Nephron (organoid): ENCODE data around the gene PLD3.

ENCODE experiments used
- H3K27ac Mint-ChIP-seq, 3 experiments: 2 replicates each; pipeline ENCODE4 v1.8.0; 2020; ENCODE audit warnings: mixed read lengths in 3 of 3, mild to moderate bottlenecking in 2 of 3, moderate library complexity in 1 of 3
- H3K27me3 Mint-ChIP-seq: 2 replicates; pipeline ENCODE4 v1.8.0; 2021; ENCODE audit warnings: low read depth, mild to moderate bottlenecking, moderate library complexity, mixed read lengths
- H3K36me3 Mint-ChIP-seq: 2 replicates; pipeline ENCODE4 v1.8.0; 2020; ENCODE audit warnings: low read depth, mixed read lengths
- H3K4me1 Mint-ChIP-seq: 2 replicates; pipeline ENCODE4 v1.8.0; 2020; ENCODE audit warnings: mixed read lengths
- H3K4me3 Mint-ChIP-seq, 3 experiments: 2 replicates each; pipeline ENCODE4 v1.8.0; 2020; ENCODE audit warnings: mild to moderate bottlenecking in 3 of 3, mixed read lengths in 3 of 3, moderate library complexity in 2 of 3
- H3K9me3 Mint-ChIP-seq: 2 replicates; pipeline ENCODE4 v1.8.0; 2020; ENCODE audit warnings: mixed read lengths
- TF ChIP-seq, protein P1 (sequence below), 3 experiments: fragments of 200-600 bp; sonication (generic); IDR thresholded peaks; one replicate each; pipeline ENCODE4 v1.5.0; 2021; ENCODE audit warnings: antibody characterized with exemption in 3 of 3; ENCODE audit not compliant: unreplicated experiment in 3 of 3

The PLD3 gene, protein sequence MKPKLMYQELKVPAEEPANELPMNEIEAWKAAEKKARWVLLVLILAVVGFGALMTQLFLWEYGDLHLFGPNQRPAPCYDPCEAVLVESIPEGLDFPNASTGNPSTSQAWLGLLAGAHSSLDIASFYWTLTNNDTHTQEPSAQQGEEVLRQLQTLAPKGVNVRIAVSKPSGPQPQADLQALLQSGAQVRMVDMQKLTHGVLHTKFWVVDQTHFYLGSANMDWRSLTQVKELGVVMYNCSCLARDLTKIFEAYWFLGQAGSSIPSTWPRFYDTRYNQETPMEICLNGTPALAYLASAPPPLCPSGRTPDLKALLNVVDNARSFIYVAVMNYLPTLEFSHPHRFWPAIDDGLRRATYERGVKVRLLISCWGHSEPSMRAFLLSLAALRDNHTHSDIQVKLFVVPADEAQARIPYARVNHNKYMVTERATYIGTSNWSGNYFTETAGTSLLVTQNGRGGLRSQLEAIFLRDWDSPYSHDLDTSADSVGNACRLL

DNA sequence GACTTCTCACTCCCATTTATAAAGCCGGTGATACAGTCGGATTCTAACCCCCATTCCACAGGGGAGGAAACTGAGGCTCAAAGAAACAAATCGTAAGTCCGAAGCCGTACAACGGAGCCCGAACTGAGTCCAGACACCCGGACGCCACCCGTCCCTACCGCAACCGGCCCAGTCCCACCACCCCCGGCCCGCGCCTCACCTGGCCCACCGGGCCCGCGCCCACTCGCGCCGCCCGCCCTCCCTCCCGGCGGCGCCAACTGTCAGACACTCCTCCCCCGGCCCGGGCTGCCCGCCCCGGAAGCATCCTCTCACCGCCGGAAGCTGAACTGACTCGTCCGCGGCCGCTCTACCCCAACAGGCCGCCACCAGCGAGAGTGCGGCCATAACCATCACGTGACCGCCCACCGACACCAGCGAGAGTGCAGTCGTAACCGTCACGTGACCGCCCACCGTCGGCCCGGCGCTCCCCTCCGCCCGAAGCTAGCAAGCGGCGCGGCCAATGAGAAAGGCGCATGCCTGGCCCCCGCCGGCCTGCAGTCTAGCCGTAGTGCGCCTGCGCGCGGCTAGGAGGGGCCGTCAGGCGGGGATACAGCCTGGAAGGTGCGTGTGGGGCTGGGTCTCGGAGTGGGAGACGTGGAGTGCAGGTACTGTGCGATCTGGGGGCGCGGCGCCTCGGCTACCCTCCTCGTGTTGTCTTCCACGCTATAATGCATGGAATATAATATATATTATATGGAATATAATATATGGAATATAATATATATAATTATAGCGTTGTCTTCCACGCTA lies at the start of gene PLD3, which contains the start of gene C19orf47:
TSS of gene PLD3 (plus strand) at position 571 of the 789 bp plus-strand sequence. CDS start 17,789 bp downstream, outside the sequence.
TSS of gene C19orf47 (minus strand) at position 273 of the 789 bp plus-strand sequence. CDS start 6,540 bp downstream, outside the sequence.
- H3K27me3 Mint-ChIP-seq, result no peaks in the 10 kb centered on the region
- no peaks in the 10 kb centered on the region for H3K9me3 Mint-ChIP-seq
- H3K4me3 Mint-ChIP-seq, result peak within 1 kb of the TSS; percentile 93 to 96 (median 94)
- TF ChIP-seq, protein P1, sequence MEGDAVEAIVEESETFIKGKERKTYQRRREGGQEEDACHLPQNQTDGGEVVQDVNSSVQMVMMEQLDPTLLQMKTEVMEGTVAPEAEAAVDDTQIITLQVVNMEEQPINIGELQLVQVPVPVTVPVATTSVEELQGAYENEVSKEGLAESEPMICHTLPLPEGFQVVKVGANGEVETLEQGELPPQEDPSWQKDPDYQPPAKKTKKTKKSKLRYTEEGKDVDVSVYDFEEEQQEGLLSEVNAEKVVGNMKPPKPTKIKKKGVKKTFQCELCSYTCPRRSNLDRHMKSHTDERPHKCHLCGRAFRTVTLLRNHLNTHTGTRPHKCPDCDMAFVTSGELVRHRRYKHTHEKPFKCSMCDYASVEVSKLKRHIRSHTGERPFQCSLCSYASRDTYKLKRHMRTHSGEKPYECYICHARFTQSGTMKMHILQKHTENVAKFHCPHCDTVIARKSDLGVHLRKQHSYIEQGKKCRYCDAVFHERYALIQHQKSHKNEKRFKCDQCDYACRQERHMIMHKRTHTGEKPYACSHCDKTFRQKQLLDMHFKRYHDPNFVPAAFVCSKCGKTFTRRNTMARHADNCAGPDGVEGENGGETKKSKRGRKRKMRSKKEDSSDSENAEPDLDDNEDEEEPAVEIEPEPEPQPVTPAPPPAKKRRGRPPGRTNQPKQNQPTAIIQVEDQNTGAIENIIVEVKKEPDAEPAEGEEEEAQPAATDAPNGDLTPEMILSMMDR (IDR thresholded peaks at IDR 0.05; ENCODE audit: unreplicated experiment in 3 of 3), result no peak
- H3K27ac Mint-ChIP-seq, result peak within 1 kb of the TSS; percentile 31 to 87 (median 76)
- H3K4me1 Mint-ChIP-seq, result peaks cover 32% of the 10 kb centered on the region
- peaks cover 3% of the 10 kb centered on the region for H3K36me3 Mint-ChIP-seq

DNA sequence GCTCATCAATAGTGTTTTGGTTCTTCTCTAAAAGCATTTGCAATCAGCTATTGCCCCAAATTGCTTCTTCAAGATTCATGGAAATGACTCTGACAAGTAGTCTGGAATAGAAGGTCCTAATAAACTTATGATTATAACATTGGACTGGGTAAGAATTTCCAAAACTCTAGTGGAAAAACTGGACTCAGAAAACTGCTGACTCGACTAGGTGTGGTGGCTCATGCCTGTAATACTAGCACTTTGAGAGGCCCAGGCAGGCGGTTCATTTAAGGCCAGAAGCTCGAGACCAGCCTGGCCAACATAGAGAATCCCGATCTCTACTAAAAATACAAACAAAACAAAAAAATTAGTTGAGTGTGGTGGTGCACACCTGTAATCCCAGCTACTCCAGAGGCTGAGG lies 47.8 kb upstream of the PLD3 start:
- Mint-ChIP-seq H3K4me3 (no peak overlapping the region), H3K36me3 (no peaks in the 10 kb centered on the region)
- TF ChIP-seq, protein P1 (IDR thresholded peaks at IDR 0.05; ENCODE audit: unreplicated experiment in 3 of 3), result no peak

DNA sequence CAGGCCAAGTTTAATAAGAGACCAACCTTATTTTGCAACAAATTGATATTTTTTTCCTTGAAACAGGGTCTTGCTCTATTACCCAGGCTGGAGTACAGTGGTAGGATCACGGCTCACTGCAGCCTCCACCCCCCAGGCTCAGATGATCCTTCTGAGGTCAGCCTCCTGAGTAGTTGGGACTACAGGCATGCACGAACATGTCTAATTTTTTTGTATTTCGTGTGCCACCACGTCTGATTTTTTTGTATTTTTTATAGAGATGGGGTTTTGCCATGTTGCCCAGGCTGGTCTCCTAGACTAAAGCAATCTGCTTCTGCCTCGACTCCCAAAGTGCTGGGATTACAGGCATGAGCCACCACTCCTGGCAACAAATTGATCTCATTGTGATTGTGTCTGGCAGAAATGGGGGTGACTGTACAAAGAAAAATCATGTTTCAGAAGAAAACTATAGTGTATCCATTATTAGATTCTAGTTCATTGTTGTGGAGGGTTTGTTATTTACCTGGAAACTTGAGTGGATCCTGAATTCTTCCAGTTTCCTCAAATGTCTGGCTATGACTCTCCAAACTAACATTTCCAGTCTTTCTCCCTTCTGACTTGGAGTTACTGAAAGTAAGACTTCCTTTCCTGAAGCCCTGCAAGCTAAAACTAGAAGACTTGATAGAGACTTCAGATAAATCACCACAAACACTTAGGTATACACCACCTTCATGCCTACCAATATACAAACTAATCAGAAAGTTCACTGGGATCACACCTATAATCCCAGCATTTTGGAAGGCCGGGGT lies 46.1 kb upstream of the PLD3 start:
- H3K4me1 Mint-ChIP-seq, result peaks cover 16% of the 10 kb centered on the region
- H3K27ac Mint-ChIP-seq, result no peak overlapping the region
- TF ChIP-seq, protein P1 (IDR thresholded peaks at IDR 0.05; ENCODE audit: unreplicated experiment in 3 of 3), result no peak
- H3K27me3 Mint-ChIP-seq, result no peaks in the 10 kb centered on the region
- no peaks in the 10 kb centered on the region for H3K9me3 Mint-ChIP-seq
- no peaks in the 10 kb centered on the region for H3K36me3 Mint-ChIP-seq
- H3K4me3 Mint-ChIP-seq, result no peak overlapping the region

More for the DNA sequence above, 47.8 kb upstream of the PLD3 start:
- H3K27ac Mint-ChIP-seq, result no peak overlapping the region
- H3K9me3 Mint-ChIP-seq, result no peaks in the 10 kb centered on the region
- H3K4me1 Mint-ChIP-seq, result peaks cover 16% of the 10 kb centered on the region
- no peaks in the 10 kb centered on the region for H3K27me3 Mint-ChIP-seq

DNA sequence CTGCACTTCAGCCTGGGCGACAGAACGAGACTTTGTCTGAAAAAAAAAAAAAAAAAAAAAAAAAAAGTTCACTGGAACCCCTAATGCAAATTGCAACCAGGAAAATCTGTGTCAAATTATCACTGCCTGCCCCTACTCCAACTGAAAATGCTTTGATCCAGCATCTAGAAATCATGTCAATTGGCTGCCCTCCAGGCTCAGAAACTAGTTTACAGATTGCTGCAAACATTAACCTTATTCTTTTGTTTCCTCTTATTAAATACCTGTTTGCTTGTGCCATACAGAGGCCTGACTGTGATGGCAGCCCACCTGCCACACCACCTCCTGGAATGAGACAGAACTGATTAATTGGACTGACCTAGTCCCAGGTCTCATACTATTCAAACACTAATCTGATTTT lies 44.7 kb upstream of the PLD3 start:
- TF ChIP-seq, protein P1 (IDR thresholded peaks at IDR 0.05; ENCODE audit: unreplicated experiment in 3 of 3), result no peak
- Mint-ChIP-seq H3K9me3 (no peaks in the 10 kb centered on the region), H3K4me3 (no peak overlapping the region), H3K27ac (peak overlapping the region in 2 of 3 experiments; percentile 72 to 78), H3K27me3 (no peaks in the 10 kb centered on the region), H3K36me3 (no peaks in the 10 kb centered on the region), H3K4me1 (peaks cover 16% of the 10 kb centered on the region)

DNA sequence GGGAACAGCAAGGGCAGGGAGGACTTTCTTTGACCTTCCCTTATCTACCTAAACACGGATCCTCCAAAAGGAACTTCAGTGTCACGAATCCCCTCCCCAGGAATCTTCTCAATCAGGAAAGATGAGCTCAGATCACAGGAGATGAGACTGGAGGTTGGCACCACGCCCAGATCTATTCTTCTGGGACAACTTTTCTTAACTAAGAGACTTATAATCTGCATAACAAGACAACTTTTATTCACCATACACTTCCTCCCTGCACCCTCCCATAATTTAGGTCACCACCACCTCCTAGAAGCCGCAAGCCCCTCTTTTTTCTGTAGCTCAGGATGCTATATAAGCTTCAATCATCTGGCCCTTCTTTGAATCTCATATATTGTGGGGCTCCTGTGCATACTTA lies 44.2 kb upstream of the PLD3 start:
- H3K27me3 Mint-ChIP-seq, result no peaks in the 10 kb centered on the region
- TF ChIP-seq, protein P1 (IDR thresholded peaks at IDR 0.05; ENCODE audit: unreplicated experiment in 3 of 3), result no peak
- peaks cover 16% of the 10 kb centered on the region for H3K4me1 Mint-ChIP-seq
- no peak overlapping the region for H3K4me3 Mint-ChIP-seq
- no peaks in the 10 kb centered on the region for H3K36me3 Mint-ChIP-seq
- H3K27ac Mint-ChIP-seq, result peak overlapping the region in 2 of 3 experiments; percentile 72 to 78
- H3K9me3 Mint-ChIP-seq, result no peaks in the 10 kb centered on the region
